ENCODE results near the gene HMGN5.

The HMGN5 gene

DNA sequence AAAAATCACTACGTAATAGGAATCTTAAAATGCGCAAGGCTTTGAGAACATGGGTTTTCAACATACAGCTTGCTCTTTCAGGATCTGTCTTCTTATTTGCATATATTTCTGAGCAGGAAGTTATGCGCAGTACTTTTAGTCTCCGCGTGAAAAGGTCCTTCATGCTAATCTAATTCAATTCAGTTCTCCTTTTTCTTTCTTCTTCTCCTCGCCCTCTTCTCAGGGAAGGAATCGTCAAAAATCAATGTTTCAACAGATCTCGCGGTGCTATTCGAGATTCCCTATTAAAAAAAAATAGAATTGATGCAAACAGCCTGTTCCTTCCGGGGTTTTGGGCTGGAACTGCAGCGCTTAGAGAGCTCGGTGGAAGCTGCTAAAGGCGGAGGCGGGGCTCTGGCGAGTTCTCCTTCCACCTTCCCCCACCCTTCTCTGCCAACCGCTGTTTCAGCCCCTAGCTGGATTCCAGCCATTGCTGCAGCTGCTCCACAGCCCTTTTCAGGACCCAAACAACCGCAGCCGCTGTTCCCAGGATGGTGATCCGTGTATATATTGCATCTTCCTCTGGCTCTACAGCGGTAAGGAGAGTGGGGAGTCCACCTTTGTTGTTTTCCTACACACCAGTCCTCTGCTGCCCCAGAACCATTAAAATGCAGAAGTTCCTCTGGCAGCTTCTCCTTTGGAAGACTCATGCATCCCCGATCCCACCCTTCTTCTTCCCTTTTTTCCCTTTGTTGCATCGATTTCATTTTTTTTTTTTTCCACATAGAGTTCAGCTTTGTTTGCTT, at the start of gene HMGN5, which contains the start of gene SH3BGRL:
Gene HMGN5 (minus strand): TSS at position 243 of the 785 bp plus-strand sequence. CDS start 80,364 bp downstream, outside the sequence.
Gene SH3BGRL (plus strand): TSS at position 432 of the 785 bp plus-strand sequence. CDS start 99 bp downstream, at position 531.
- TF ChIP-seq ZNF274 (IDR thresholded peaks at IDR 0.05; ENCODE audit: low read depth, low read length), result no peak
- peak within 1 kb of the TSS; percentile 91 for H3K4me3 ChIP-seq (ENCODE audit: low read length)

GRCh38 chrX:81241753-81242152, 40.0 kb upstream of the HMGN5 start:
- no peak overlapping the region for H3K4me3 ChIP-seq (ENCODE audit: low read length)
- TF ChIP-seq ZNF274 (IDR thresholded peaks at IDR 0.05; ENCODE audit: low read depth, low read length), result no peak

- H3K4me3 ChIP-seq (ENCODE audit: low read length), result no peak overlapping the region
- no peak for TF ChIP-seq ZNF274 (IDR thresholded peaks at IDR 0.05; ENCODE audit: low read depth, low read length)
Observed at GRCh38 chrX:81240701-81241331, 39.1 kb upstream of the HMGN5 start.

GRCh38 chrX:81238166-81238565, 36.5 kb upstream of the HMGN5 start:
- no peak for TF ChIP-seq ZNF274 (IDR thresholded peaks at IDR 0.05; ENCODE audit: low read depth, low read length)

GRCh38 chrX:81237516-81237915, 35.8 kb upstream of the HMGN5 start:
- no peak overlapping the region for H3K4me3 ChIP-seq (ENCODE audit: low read length)
- TF ChIP-seq ZNF274 (IDR thresholded peaks at IDR 0.05; ENCODE audit: low read depth, low read length), result no peak

More at GRCh38 chrX:81238166-81238565, 36.5 kb upstream of the HMGN5 start:
- no peak overlapping the region for H3K4me3 ChIP-seq (ENCODE audit: low read length)

GRCh38 chrX:81232218-81232617, 30.5 kb upstream of the HMGN5 start:
- no peak overlapping the region for H3K4me3 ChIP-seq (ENCODE audit: low read length)
- no peak for TF ChIP-seq ZNF274 (IDR thresholded peaks at IDR 0.05; ENCODE audit: low read depth, low read length)

GRCh38 chrX:81231476-81231875, 29.8 kb upstream of the HMGN5 start:
- H3K4me3 ChIP-seq (ENCODE audit: low read length), result no peak overlapping the region
- no peak for TF ChIP-seq ZNF274 (IDR thresholded peaks at IDR 0.05; ENCODE audit: low read depth, low read length)

DNA sequence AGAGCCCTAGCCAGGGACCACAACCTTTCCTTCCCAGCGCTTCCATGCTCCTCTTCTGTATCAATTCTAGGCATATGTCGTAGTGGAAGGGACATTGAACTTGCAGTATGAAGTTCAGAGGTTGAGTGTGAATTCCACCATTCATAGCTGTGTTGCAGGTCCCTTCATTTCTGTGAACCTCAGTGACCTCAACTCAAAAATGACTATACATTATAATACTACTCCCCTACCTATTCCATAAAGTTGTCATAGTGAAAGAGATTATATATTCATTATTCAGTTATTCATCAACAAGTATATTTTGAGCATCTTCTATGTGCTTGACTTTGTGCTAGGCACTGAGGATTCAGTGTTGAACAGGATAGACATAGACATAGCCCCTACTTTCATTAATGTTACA, 28.2 kb upstream of the HMGN5 start:
- H3K4me3 ChIP-seq (ENCODE audit: low read length), result no peak overlapping the region
- no peak for TF ChIP-seq ZNF274 (IDR thresholded peaks at IDR 0.05; ENCODE audit: low read depth, low read length)

DNA sequence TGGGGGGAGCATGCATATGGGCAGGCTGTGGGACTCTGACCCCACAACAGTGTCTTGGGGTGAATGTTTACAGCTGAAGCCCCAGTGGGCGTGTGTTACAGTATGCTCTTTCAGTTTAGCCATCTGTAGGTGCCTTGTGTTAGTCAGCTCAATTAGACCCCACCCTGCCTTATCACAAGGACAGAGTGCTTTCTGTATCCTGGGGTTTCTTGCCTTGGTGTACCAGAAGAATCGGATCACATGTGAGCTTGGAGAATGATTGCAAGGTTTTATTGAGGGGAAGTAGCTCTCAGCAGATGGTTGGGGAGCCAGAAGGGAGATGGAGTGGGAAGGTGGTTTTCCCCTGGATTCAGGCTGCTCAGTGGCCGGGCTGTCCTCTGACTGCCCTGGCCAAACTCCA, 27.5 kb upstream of the HMGN5 start:
- H3K4me3 ChIP-seq (ENCODE audit: low read length), result no peak overlapping the region
- TF ChIP-seq ZNF274 (IDR thresholded peaks at IDR 0.05; ENCODE audit: low read depth, low read length), result no peak

GRCh38 chrX:81215685-81216084, 14.0 kb upstream of the HMGN5 start:
- H3K4me3 ChIP-seq (ENCODE audit: low read length), result no peak overlapping the region
- TF ChIP-seq ZNF274 (IDR thresholded peaks at IDR 0.05; ENCODE audit: low read depth, low read length), result no peak

- no peak overlapping the region for H3K4me3 ChIP-seq (ENCODE audit: low read length)
- TF ChIP-seq ZNF274 (IDR thresholded peaks at IDR 0.05; ENCODE audit: low read depth, low read length), result no peak
Observed at GRCh38 chrX:81208916-81209315, 7.2 kb upstream of the HMGN5 start.

DNA sequence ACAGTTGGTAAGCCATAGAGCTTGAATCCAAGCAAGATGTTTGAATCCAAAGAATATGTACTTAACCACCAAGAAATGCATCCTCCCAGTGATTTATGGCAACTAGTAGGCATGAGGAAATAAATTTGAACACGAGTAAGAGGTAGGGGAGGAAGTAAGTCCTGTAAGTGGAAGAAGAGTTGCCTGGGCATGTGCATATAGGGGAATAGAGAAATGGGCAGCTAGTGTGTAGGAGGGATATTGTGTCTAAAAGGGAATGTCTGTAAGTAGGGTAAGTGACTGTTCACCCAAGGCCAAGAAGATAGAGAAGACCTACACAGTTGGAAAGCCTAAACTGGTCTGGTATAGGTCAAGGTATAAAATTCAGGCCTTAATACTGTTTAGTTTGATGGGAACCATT, 4.8 kb upstream of the HMGN5 start:
- no peak for TF ChIP-seq ZNF274 (IDR thresholded peaks at IDR 0.05; ENCODE audit: low read depth, low read length)
- no peak overlapping the region for H3K4me3 ChIP-seq (ENCODE audit: low read length)

DNA sequence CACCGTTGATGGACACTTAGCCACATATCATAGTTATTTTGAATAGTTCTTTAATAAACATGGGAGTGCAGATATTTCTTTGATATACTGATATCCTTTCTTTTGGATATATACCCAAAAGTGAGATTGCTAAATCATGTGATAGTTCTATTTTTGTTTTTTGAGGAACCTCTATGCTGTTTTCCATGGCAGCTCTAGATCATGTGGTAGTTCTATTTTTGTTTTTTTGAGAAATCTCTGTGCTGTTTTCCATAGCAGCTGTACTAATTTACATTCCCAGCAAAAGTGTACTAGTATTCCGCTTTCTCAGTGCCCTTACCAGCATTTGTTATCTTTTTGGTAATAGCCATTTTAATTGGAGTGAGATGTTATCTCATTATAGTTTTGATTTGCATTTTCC, 3.8 kb upstream of the HMGN5 start:
- no peak for TF ChIP-seq ZNF274 (IDR thresholded peaks at IDR 0.05; ENCODE audit: low read depth, low read length)
- H3K4me3 ChIP-seq (ENCODE audit: low read length), result no peak overlapping the region

- peak overlapping the region; percentile 91 for H3K4me3 ChIP-seq (ENCODE audit: low read length)
- no peak for TF ChIP-seq ZNF274 (IDR thresholded peaks at IDR 0.05; ENCODE audit: low read depth, low read length)
Observed at GRCh38 chrX:81202943-81203342, 1.2 kb upstream of the HMGN5 start.

DNA sequence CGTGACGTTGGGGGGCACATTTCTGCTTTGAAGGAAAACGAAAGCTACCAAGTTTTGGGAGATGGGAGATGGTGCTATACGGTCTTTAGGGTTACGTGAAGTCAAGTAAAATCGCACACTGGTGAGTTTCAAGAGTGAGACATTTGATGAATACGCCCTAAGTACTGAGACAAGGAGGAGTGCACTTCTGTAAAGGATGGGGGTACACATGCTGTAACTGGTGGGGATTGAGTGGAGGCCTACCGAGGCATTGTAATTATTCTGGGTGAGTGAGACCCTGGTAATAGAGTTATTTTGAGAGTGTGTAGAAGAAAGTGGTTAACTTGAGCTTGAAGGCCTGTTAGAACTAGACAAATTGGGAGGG, 725 bp upstream of the HMGN5 start:
- peak overlapping the region; percentile 91 for H3K4me3 ChIP-seq (ENCODE audit: low read length)
- no peak for TF ChIP-seq ZNF274 (IDR thresholded peaks at IDR 0.05; ENCODE audit: low read depth, low read length)

Measured in GM08714 (cell line).